ENCODE data around the gene C13orf46. TPM values are rescaled to one million over a fixed set of nuclear protein-coding genes. Genes with fewer than 3 reads are reported as not detected.

The C13orf46 gene
- total RNA-seq, 1 donor = 0.27 TPM

DNA sequence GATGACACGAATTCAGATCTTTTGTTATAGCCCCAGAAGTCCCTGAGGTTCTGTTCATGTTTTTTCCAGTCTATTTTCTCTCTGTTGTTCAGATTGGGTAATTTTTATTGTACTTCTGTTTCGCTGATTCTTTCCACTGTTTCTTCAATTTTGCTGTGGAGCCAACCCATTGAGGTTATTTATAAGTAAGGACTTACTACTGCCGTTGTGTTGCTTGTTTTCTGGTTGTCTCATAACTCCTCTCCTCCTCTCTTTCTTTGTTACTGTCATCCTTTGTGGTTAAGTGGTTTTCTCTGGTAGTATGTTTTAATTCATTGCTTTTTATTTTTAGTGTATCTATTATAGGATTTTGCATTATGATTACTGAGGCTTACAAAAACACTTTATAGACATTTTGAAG lies 61.3 kb downstream of the C13orf46 start:
- TF ChIP-seq, protein P1, sequence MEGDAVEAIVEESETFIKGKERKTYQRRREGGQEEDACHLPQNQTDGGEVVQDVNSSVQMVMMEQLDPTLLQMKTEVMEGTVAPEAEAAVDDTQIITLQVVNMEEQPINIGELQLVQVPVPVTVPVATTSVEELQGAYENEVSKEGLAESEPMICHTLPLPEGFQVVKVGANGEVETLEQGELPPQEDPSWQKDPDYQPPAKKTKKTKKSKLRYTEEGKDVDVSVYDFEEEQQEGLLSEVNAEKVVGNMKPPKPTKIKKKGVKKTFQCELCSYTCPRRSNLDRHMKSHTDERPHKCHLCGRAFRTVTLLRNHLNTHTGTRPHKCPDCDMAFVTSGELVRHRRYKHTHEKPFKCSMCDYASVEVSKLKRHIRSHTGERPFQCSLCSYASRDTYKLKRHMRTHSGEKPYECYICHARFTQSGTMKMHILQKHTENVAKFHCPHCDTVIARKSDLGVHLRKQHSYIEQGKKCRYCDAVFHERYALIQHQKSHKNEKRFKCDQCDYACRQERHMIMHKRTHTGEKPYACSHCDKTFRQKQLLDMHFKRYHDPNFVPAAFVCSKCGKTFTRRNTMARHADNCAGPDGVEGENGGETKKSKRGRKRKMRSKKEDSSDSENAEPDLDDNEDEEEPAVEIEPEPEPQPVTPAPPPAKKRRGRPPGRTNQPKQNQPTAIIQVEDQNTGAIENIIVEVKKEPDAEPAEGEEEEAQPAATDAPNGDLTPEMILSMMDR (IDR thresholded peaks at IDR 0.05; ENCODE audit: insufficient read depth, low read length) = no peak
- DNase-seq (ENCODE audit: low read depth) = no peak
- H3K4me3 ChIP-seq (ENCODE audit: low read depth, low read length) = no peak overlapping the region

DNA sequence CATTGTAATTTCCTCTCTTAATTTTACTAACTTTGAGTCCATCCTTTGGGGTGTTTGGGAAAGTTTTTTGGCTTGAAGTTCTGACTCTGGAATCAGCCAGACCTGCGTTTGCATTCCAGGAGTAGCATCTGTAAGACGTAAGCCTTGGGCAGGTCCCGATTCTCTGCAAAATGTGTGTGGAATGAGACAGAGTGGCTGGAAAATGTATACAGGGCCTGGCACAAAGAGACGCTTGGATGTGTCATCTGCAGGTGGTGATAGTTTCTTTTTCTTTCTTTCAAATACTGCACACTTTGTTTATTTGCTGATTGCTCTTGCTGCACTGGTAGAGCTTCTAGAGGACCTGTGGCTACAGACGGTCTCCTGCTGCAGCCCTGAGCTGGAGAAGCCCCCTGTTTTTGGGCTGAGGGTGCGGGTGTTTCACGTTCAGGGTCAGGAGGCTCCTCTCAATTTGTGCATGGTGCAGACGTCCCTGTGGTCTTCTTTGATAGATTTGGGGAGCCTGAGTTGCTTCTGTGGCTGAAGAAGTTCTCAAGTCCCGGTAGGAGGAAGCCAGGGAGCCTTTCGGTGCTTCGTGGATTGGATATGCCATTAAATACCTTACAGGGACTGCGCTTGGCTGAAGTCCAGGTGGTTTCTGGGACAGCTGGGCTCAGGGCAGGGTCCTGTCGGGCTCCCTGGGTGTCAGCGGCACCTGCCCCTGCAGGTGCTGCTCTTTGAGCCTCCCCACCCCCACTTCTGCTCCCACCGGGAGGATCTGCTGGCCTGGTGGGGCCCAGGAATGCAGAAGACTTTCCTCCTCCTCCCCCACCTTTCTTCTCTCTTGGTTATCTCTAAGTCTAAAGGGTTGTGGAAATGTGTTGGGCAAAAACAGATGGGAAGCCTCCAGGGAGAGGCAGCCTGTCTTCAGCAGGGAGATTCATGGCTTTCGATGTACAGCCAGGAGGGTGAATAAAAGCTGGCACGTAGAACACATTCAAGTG lies 66.0 kb downstream of the C13orf46 start:
- TF ChIP-seq, protein P1 (IDR thresholded peaks at IDR 0.05; ENCODE audit: insufficient read depth, low read length) = no peak
- peak; percentile 82 for DNase-seq (ENCODE audit: low read depth)
- no peak overlapping the region for H3K4me3 ChIP-seq (ENCODE audit: low read depth, low read length)

DNA sequence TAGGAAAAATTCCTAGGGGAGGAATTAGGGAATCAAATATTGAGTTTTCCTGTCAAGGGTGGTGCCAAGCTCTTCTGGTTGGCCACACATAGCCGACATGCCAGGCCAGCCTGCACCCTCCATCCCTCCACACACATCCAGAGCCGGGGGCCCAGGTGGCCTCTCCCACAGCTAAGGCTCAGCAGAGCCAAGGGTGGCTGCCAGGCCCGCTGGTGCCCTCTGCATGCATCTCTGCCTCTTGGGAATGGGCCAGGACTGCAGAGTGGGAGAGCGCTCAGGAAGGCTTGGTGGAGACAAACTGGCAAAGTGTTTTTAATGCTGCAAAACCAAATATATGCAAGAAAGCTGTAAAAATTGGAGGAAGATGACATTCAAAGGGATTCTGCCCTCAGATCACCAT lies 67.3 kb downstream of the C13orf46 start:
- DNase-seq (ENCODE audit: low read depth) = no peak
- TF ChIP-seq, protein P1 (IDR thresholded peaks at IDR 0.05; ENCODE audit: insufficient read depth, low read length) = no peak
- H3K4me3 ChIP-seq (ENCODE audit: low read depth, low read length) = no peak overlapping the region

DNA sequence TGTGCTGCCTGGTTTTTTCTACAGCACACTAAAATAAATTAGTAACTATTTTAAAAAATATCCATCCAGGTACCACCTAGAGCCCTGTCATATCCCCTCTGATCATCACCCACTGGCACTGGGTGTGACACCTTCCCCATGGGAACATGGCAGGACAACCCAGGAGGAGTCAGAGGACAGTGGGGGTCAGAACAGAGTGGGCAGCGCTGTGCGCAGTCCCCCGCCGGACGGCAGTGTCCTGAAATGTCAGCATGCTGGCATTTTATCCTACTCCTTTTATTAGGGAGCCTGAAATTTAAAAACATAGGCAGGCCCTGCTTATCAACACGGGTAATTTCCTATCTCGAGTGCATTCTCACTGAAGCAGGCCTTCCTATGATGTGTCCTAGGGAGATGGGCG lies 67.9 kb downstream of the C13orf46 start:
- no peak for DNase-seq (ENCODE audit: low read depth)
- no peak overlapping the region for H3K4me3 ChIP-seq (ENCODE audit: low read depth, low read length)
- TF ChIP-seq, protein P1 (IDR thresholded peaks at IDR 0.05; ENCODE audit: insufficient read depth, low read length) = no peak

DNA sequence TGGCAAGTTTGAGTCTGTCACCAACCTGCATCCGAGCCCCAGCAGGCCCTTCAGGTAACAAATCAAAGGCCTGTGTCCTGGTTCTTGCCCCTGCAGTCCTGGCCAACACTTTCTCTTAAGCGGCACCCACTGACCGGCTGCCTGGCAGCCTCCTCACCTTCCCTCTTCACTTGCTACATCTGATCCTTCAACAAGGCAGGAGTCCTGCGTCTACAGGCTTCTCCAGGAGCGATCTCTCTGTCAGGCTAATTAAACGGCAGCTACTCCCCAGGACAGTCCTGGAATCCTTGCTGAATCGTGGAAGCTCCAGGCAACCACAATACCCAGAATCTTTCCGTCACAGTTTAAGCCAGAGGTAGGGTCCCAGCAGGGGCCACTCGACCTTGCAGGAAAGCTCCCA lies 68.9 kb downstream of the C13orf46 start:
- H3K4me3 ChIP-seq (ENCODE audit: low read depth, low read length) = no peak overlapping the region
- TF ChIP-seq, protein P1 (IDR thresholded peaks at IDR 0.05; ENCODE audit: insufficient read depth, low read length) = no peak
- DNase-seq (ENCODE audit: low read depth) = no peak

DNA sequence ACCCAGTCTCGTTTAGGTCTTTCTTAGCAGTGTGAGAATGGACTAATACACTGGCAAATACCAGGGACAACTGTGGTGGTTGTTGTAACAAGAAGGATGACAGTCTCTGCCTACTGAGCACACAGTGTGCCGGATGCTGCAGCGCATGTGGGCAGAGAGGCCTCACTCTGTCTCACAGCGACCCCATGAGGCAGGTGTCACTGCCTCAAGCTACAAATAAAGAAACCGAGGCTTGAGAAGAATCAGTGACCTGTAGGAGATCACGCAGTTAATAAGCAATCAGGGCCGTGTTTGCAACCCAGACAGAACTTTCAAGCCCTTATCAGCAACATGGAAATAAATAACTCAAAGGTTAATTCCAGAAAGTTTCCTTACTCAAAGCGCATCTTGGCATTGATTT lies 69.5 kb downstream of the C13orf46 start:
- peak; percentile 37 for DNase-seq (ENCODE audit: low read depth)
- TF ChIP-seq, protein P1 (IDR thresholded peaks at IDR 0.05; ENCODE audit: insufficient read depth, low read length) = peak; percentile 54
- no peak overlapping the region for H3K4me3 ChIP-seq (ENCODE audit: low read depth, low read length)

All from fibroblast of the aortic adventitia (primary cell).